Measurements from ENCODE around the gene GNAZ. TPM values are rescaled to one million over a fixed set of nuclear protein-coding genes. Genes with fewer than 3 reads are reported as not detected.

The GNAZ gene
- total RNA-seq, 1 experiment from 2014 or later = 1.2 TPM

- Histone ChIP-seq H3K9me2 (ENCODE audit: insufficient read depth) (no peaks in the 10 kb centered on the region), H3K4me2 (no peak overlapping the region), H3K36me3 (ENCODE audit: low read depth) (no peaks in the 10 kb centered on the region), H3K27me3 (ENCODE audit: insufficient read depth, low read depth) (peaks cover 30% of the 10 kb centered on the region), H3K27ac (no peak overlapping the region), H3K9me3 (ENCODE audit: insufficient read depth, low read depth) (no peaks in the 10 kb centered on the region), H4K20me1 (ENCODE audit: insufficient read depth) (no peaks in the 10 kb centered on the region), H3K79me2 (ENCODE audit: low read depth) (no peaks in the 10 kb centered on the region), H3K4me1 (replicated peaks; ENCODE audit: insufficient read depth) (no peaks in the 10 kb centered on the region), H2AFZ (no peak overlapping the region), H3K4me3 (no peak overlapping the region), H3F3A (ENCODE audit: insufficient read depth, low read depth) (no peaks in the 10 kb centered on the region)
- POLR2A ChIA-PET (ENCODE audit: unreplicated experiment) = no interaction called here
- intact Hi-C loops (cut with micrococcal nuclease; ENCODE audit: unreplicated experiment) = loop anchor here (5.0 to 10.0 kb wide), 2 partner anchors 261 to 542 kb away; no protein-coding TSS in a partner anchor
- CTCF ChIA-PET = no interaction called here
- DNase-seq = no peak
- BruUV-seq (replicated peaks) = no TSS peak
- TF ChIP-seq, protein P1, sequence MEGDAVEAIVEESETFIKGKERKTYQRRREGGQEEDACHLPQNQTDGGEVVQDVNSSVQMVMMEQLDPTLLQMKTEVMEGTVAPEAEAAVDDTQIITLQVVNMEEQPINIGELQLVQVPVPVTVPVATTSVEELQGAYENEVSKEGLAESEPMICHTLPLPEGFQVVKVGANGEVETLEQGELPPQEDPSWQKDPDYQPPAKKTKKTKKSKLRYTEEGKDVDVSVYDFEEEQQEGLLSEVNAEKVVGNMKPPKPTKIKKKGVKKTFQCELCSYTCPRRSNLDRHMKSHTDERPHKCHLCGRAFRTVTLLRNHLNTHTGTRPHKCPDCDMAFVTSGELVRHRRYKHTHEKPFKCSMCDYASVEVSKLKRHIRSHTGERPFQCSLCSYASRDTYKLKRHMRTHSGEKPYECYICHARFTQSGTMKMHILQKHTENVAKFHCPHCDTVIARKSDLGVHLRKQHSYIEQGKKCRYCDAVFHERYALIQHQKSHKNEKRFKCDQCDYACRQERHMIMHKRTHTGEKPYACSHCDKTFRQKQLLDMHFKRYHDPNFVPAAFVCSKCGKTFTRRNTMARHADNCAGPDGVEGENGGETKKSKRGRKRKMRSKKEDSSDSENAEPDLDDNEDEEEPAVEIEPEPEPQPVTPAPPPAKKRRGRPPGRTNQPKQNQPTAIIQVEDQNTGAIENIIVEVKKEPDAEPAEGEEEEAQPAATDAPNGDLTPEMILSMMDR (conservative IDR thresholded peaks at IDR 0.05) = no peak
- TF ChIP-seq EZH2 (IDR thresholded peaks at IDR 0.05; ENCODE audit: low read depth) = no peak
Observed at GRCh38 chr22:23126165-23127054, 56.1 kb downstream of the GNAZ start.

DNA sequence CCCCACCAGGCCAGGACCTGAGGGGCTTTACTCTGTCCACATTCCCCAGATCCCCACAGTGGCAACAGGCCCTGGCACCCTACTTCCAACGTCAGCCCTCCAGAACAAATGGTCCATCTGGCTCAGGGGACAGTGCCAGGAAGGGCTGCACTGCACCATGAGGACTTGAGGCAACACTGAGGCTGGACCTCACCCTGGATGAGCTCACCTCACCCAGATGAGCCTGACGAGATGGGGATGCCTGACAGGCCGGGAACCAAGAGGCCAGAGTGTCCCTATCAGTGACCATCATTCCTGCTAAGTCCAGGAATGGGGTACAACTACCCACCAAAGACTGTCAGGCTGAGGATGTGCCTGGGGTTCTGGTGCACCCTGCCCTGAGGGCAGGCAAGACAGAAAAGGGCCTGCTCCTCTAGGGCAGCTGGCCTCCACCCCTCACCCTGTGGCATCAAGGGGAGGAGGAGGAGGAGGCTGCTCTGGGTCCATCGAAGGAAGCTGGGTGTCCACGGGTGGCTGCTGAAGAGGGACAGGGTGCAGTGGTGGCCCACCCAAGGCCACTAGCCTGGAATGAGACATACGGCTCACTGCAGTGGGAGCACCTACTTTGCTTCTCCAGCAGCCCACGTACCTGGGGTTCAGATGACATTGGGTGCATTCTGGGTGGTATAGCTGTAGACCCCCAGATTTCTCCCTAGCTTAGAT lies 56.9 kb downstream of the GNAZ start:
- Histone ChIP-seq H3K36me3 (ENCODE audit: low read depth) (no peaks in the 10 kb centered on the region), H3K27ac (no peak overlapping the region), H2AFZ (no peak overlapping the region), H3K9me3 (ENCODE audit: insufficient read depth, low read depth) (no peaks in the 10 kb centered on the region), H3K4me1 (replicated peaks; ENCODE audit: insufficient read depth) (no peaks in the 10 kb centered on the region), H3K4me3 (no peak overlapping the region), H3K79me2 (ENCODE audit: low read depth) (no peaks in the 10 kb centered on the region), H3K9me2 (ENCODE audit: insufficient read depth) (no peaks in the 10 kb centered on the region), H3F3A (ENCODE audit: insufficient read depth, low read depth) (no peaks in the 10 kb centered on the region), H4K20me1 (ENCODE audit: insufficient read depth) (no peaks in the 10 kb centered on the region), H3K27me3 (ENCODE audit: insufficient read depth, low read depth) (peaks cover 34% of the 10 kb centered on the region), H3K4me2 (no peak overlapping the region)
- no peak for DNase-seq
- TF ChIP-seq, protein P1 (conservative IDR thresholded peaks at IDR 0.05) = no peak
- TF ChIP-seq EZH2 (IDR thresholded peaks at IDR 0.05; ENCODE audit: low read depth) = no peak
- ChIA-PET CTCF (no interaction called here), POLR2A (ENCODE audit: unreplicated experiment) (no interaction called here)
- intact Hi-C loops (cut with micrococcal nuclease; ENCODE audit: unreplicated experiment) = loop anchor here (5.0 to 10.0 kb wide), 2 partner anchors 260 to 542 kb away; no protein-coding TSS in a partner anchor
- no TSS peak for BruUV-seq (replicated peaks)

- H3K36me3 ChIP-seq (ENCODE audit: low read depth) = no peaks in the 10 kb centered on the region
- POLR2A ChIA-PET (ENCODE audit: unreplicated experiment) = no interaction called here
- no peak overlapping the region for H3K27ac ChIP-seq
- no peaks in the 10 kb centered on the region for H3K79me2 ChIP-seq (ENCODE audit: low read depth)
- no peak overlapping the region for H3K4me2 ChIP-seq
- intact Hi-C loops (cut with micrococcal nuclease; ENCODE audit: unreplicated experiment) = loop anchor here (1.0 to 10.0 kb wide), 3 partner anchors 168 to 543 kb away; no protein-coding TSS in a partner anchor
- no peak for TF ChIP-seq EZH2 (IDR thresholded peaks at IDR 0.05; ENCODE audit: low read depth)
- TF ChIP-seq, protein P1 (conservative IDR thresholded peaks at IDR 0.05) = no peak
- BruUV-seq (replicated peaks) = no TSS peak
- no peaks in the 10 kb centered on the region for H4K20me1 ChIP-seq (ENCODE audit: insufficient read depth)
- H3F3A ChIP-seq (ENCODE audit: insufficient read depth, low read depth) = no peaks in the 10 kb centered on the region
- no peak overlapping the region for H2AFZ ChIP-seq
- CTCF ChIA-PET = no interaction called here
- H3K9me3 ChIP-seq (ENCODE audit: insufficient read depth, low read depth) = no peaks in the 10 kb centered on the region
- H3K27me3 ChIP-seq (ENCODE audit: insufficient read depth, low read depth) = peaks cover 33% of the 10 kb centered on the region
- no peaks in the 10 kb centered on the region for H3K4me1 ChIP-seq (replicated peaks; ENCODE audit: insufficient read depth)
- H3K4me3 ChIP-seq = no peak overlapping the region
- no peaks in the 10 kb centered on the region for H3K9me2 ChIP-seq (ENCODE audit: insufficient read depth)
- DNase-seq = no peak
Observed at GRCh38 chr22:23127788-23128187, 57.5 kb downstream of the GNAZ start.
